Endothelial cell (in vitro differentiated cells): Measurements from ENCODE around the gene VPS8. TPM values are rescaled to one million over a fixed set of nuclear protein-coding genes. Genes with fewer than 3 reads are reported as not detected.

ENCODE experiments used
- DNase-seq: peaks from one replicate; pipeline ENCODE4 v3.0.0; 2021; ENCODE audit warnings: low spot score
- H3K27ac Mint-ChIP-seq: one replicate; pipeline ENCODE4 v1.8.0; 2021; ENCODE audit warnings: mixed read lengths, inconsistent platforms; ENCODE audit not compliant: unreplicated experiment
- H3K27me3 Mint-ChIP-seq: one replicate; pipeline ENCODE4 v1.8.0; 2021; ENCODE audit warnings: mild to moderate bottlenecking, moderate library complexity, mixed read lengths, inconsistent platforms; ENCODE audit not compliant: unreplicated experiment
- H3K36me3 Mint-ChIP-seq: one replicate; pipeline ENCODE4 v1.8.0; 2021; ENCODE audit warnings: mild to moderate bottlenecking, low read depth, mixed read lengths, inconsistent platforms; ENCODE audit not compliant: unreplicated experiment
- H3K4me1 Mint-ChIP-seq: one replicate; pipeline ENCODE4 v1.8.0; 2021; ENCODE audit warnings: mild to moderate bottlenecking, mixed read lengths, inconsistent platforms; ENCODE audit not compliant: unreplicated experiment
- H3K4me3 Mint-ChIP-seq: one replicate; pipeline ENCODE4 v1.8.0; 2021; ENCODE audit warnings: mild to moderate bottlenecking, mixed read lengths, inconsistent platforms; ENCODE audit not compliant: unreplicated experiment
- H3K9me3 Mint-ChIP-seq: one replicate; pipeline ENCODE4 v1.8.0; 2021; ENCODE audit warnings: mixed read lengths, inconsistent platforms; ENCODE audit not compliant: unreplicated experiment
- CTCF ChIP-seq: fragments of 200-600 bp; sonication (generic); IDR thresholded peaks from one replicate; pipeline ENCODE4 v1.5.0; 2021; ENCODE audit warnings: antibody characterized with exemption; ENCODE audit not compliant: unreplicated experiment
- total RNA-seq: library from RNA; stranded (reverse); fragmentation: NEBNext Ultra II Directional; extraction: Animal tissue kit (Norgen Biotek cat#: 25700); gene quantifications from one replicate; pipeline ENCODE4 v1.2.1, GENCODE V29; 2021; ENCODE audit not compliant: unreplicated experiment

The VPS8 gene
- total RNA-seq, 1 donor from 2014 or later: 59.8 TPM

DNA sequence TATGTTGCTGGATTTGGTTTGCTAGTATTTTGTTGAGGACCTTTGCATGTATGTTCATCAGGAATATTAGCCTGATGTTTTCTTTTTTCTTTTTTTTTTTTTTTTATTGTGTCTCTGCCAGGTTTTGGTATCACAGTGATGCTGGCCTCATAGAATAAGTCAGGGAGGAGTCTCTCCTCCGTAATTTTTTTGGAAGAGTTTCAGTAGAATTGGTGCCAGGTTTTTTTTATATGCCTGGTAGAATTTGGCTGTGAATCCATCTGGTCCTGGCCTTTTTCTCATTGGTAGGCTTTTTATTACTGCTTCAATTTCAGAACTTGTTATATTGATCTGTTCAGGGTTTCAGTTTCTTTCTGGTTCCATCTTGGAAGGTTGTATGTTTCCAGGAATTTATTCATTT is 165.8 kb downstream of the VPS8 start:
- no peak for DNase-seq
- Mint-ChIP-seq H3K36me3 (peaks cover 9% of the 10 kb centered on the region), H3K4me3 (no peak overlapping the region), H3K4me1 (peaks cover 2% of the 10 kb centered on the region), H3K27me3 (peaks cover 1% of the 10 kb centered on the region), H3K27ac (no peak overlapping the region), H3K9me3 (no peaks in the 10 kb centered on the region)
- TF ChIP-seq CTCF: no peak

GRCh38 chr3:184981071-184981470 is 169.1 kb downstream of the VPS8 start:
- Mint-ChIP-seq H3K27me3 (peaks cover 1% of the 10 kb centered on the region), H3K4me3 (no peak overlapping the region), H3K9me3 (no peaks in the 10 kb centered on the region), H3K4me1 (peaks cover 2% of the 10 kb centered on the region), H3K27ac (no peak overlapping the region), H3K36me3 (peaks cover 7% of the 10 kb centered on the region)
- no peak for DNase-seq
- no peak for TF ChIP-seq CTCF

DNA sequence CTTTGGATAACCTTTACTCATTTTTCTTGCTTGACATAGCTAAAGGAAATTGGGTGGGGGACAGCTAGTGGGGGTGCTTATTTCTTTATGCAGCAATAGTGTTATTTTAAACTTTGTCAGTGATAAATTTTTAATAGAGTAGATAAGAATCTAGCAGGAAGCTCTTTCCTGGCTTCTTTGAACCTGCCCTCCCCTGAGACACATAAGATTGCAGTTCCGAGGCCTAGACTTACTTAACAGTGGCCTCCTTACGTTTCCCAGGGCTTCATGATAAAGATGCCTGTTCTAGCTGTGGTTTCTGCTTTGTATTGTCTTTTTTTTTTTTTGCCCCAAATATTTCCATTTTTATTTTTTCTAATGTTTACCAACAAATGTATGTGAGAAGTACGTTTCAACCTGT is 170.1 kb downstream of the VPS8 start:
- Mint-ChIP-seq H3K27ac (no peak overlapping the region), H3K4me3 (no peak overlapping the region), H3K36me3 (peaks cover 12% of the 10 kb centered on the region), H3K27me3 (peaks cover 1% of the 10 kb centered on the region), H3K4me1 (peaks cover 2% of the 10 kb centered on the region), H3K9me3 (no peaks in the 10 kb centered on the region)
- no peak for TF ChIP-seq CTCF
- DNase-seq: no peak

DNA sequence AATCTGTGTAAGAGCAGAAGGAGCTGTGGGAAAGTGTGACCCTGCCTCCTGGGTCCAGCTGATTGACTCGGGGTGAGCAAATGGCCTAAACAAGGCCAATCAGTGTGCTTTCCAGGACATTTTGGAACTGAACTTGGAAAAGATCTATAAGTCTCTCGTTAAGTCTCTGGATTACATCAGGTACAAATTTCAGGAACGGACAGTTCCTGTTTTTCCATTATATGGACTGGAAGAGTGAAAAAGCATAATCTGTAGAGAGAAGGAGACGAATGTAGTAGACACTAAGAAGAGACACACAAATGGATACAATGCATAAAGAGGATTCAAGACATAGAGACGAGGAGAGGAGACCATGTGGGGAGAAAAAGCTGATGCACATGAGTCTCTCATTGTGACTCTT is 173.6 kb downstream of the VPS8 start:
- Mint-ChIP-seq H3K27ac (no peak overlapping the region), H3K4me3 (no peak overlapping the region), H3K9me3 (no peaks in the 10 kb centered on the region), H3K36me3 (peaks cover 32% of the 10 kb centered on the region), H3K27me3 (peaks cover 3% of the 10 kb centered on the region), H3K4me1 (peaks cover 2% of the 10 kb centered on the region)
- no peak for DNase-seq
- no peak for TF ChIP-seq CTCF

- Mint-ChIP-seq H3K27ac (no peak overlapping the region), H3K9me3 (no peaks in the 10 kb centered on the region), H3K27me3 (peaks cover 2% of the 10 kb centered on the region), H3K36me3 (peaks cover 32% of the 10 kb centered on the region), H3K4me1 (peaks cover 2% of the 10 kb centered on the region), H3K4me3 (no peak overlapping the region)
- no peak for DNase-seq
- TF ChIP-seq CTCF: no peak
Measured at GRCh38 chr3:184986366-184986889, 174.5 kb downstream of the VPS8 start.
